ENCODE data around the gene GIMAP1. TPM values are rescaled to one million over a fixed set of nuclear protein-coding genes. Genes with fewer than 3 reads are reported as not detected.
A peak's percentile ranks its signal among the peaks of the same experiment; 100 is the strongest.

The GIMAP1 gene
- total RNA-seq, 1 experiment from 2014 or later: 0.10 TPM

GRCh38 chr7:150738092-150738491, 21.7 kb downstream of the GIMAP1 start:
- Histone ChIP-seq H3K4me2 (ENCODE audit: low read length) (peak overlapping the region; percentile 37), H3K36me3 (ENCODE audit: control insufficient read depth in 1 of 2, insufficient read depth in 2 of 2, low read length in 2 of 2) (no peaks in the 10 kb centered on the region), H3K27me3 (ENCODE audit: insufficient read depth, low read length) (peaks cover 65% of the 10 kb centered on the region), H4K20me1 (ENCODE audit: insufficient read depth) (no peaks in the 10 kb centered on the region), H3K27ac (ENCODE audit: low read depth, low read length) (no peak overlapping the region), H3K4me1 (ENCODE audit: control insufficient read depth in 1 of 2, insufficient read depth in 2 of 2, low read length in 2 of 2) (peaks cover 0 to 10% of the 10 kb centered on the region in 2 experiments; a peak in 3 of 4 replicates), H3K9me2 (ENCODE audit: insufficient read depth) (no peaks in the 10 kb centered on the region), H3K4me3 (replicated peaks in 1 of 2; ENCODE audit: low read depth in 1 of 2, low read length in 2 of 2) (no peak overlapping the region), H2AFZ (ENCODE audit: low read depth, low read length, poor library complexity, severe bottlenecking) (no peak overlapping the region), H3K9me3 (ENCODE audit: control insufficient read depth in 1 of 2, insufficient read depth in 1 of 2, low read depth in 1 of 2, low read length in 2 of 2) (no peaks in the 10 kb centered on the region), H3K9ac (ENCODE audit: low read length) (no peak overlapping the region), H3K79me2 (ENCODE audit: insufficient read depth, low read length) (no peaks in the 10 kb centered on the region)
- no TSS peak for BruUV-seq (replicated peaks)
- POLR2A ChIA-PET: no interaction called here
- no peak for TF ChIP-seq RAD21 (IDR thresholded peaks at IDR 0.05; ENCODE audit: low read depth)
- no peak for TF ChIP-seq SIN3A (IDR thresholded peaks at IDR 0.05; ENCODE audit: low read depth)
- TF ChIP-seq, protein P1, sequence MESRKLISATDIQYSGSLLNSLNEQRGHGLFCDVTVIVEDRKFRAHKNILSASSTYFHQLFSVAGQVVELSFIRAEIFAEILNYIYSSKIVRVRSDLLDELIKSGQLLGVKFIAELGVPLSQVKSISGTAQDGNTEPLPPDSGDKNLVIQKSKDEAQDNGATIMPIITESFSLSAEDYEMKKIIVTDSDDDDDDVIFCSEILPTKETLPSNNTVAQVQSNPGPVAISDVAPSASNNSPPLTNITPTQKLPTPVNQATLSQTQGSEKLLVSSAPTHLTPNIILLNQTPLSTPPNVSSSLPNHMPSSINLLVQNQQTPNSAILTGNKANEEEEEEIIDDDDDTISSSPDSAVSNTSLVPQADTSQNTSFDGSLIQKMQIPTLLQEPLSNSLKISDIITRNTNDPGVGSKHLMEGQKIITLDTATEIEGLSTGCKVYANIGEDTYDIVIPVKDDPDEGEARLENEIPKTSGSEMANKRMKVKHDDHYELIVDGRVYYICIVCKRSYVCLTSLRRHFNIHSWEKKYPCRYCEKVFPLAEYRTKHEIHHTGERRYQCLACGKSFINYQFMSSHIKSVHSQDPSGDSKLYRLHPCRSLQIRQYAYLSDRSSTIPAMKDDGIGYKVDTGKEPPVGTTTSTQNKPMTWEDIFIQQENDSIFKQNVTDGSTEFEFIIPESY (IDR thresholded peaks at IDR 0.05; ENCODE audit: extremely low read depth, insufficient replicate concordance, low read length): no peak
- TF ChIP-seq POLR2AphosphoS5 (IDR thresholded peaks at IDR 0.05; ENCODE audit: low read depth, low read length): no peak
- TF ChIP-seq ATF3 (IDR thresholded peaks at IDR 0.05): no peak
- no peak for TF ChIP-seq EZH2phosphoT487 (IDR thresholded peaks at IDR 0.05; ENCODE audit: borderline replicate concordance)
- TF ChIP-seq CEBPB (IDR thresholded peaks at IDR 0.05; ENCODE audit: low read depth): no peak
- no peak for TF ChIP-seq ELF1 (IDR thresholded peaks at IDR 0.05; ENCODE audit: borderline replicate concordance, low read depth)
- TF ChIP-seq POLR2A (IDR thresholded peaks at IDR 0.05; ENCODE audit: borderline replicate concordance, extremely low read depth, insufficient read depth, insufficient read length): no peak
- RAD21 ChIA-PET (ENCODE audit: low non-redundant PET in 1 of 2, low total read pairs in 2 of 2, uncharacterized antibody in 2 of 2, unreplicated experiment in 2 of 2): no interaction called here
- CTCF ChIA-PET: interaction anchor here (1.0 to 1.4 kb wide), 3 partner anchors 138 to 272 kb away, joined by 3 to 5 read pairs (median 3); no protein-coding TSS in a partner anchor
- DNase-seq (ENCODE audit: low read depth, low spot score): no peak
- intact Hi-C loops (cut with micrococcal nuclease): no loop called here
- ATAC-seq: no peak

All from HCT116 (cell line).